Measurements from ENCODE around the gene ZBTB16. TPM values are rescaled to one million over a fixed set of nuclear protein-coding genes. Genes with fewer than 3 reads are reported as not detected.

The ZBTB16 gene
- total and polyA plus RNA-seq, 2 of the 13 experiments (the other 11 are each of a cell fraction or from before 2014, with no cell fraction given): not detected

DNA sequence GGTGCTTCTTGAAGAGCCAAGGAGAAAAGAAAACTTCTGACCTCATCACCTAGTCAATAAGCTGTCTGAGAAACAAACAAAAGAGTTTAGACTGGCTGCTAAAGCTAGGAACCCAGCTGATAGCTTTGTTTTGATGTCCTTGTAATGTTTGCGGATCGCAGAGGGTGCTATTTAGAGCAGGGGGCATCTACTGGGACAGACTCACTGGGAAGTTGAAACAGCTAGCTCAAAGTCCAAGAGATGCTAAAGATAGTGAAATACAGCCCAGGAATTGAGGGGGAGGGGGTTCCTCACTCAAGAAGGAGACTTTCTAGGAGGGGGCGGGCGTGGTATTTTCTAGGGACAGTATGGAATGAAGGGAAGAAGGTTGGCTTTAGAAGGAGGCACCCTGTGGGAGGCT lies 18.9 kb downstream of the ZBTB16 start (continued):
- TF ChIP-seq, protein P1, sequence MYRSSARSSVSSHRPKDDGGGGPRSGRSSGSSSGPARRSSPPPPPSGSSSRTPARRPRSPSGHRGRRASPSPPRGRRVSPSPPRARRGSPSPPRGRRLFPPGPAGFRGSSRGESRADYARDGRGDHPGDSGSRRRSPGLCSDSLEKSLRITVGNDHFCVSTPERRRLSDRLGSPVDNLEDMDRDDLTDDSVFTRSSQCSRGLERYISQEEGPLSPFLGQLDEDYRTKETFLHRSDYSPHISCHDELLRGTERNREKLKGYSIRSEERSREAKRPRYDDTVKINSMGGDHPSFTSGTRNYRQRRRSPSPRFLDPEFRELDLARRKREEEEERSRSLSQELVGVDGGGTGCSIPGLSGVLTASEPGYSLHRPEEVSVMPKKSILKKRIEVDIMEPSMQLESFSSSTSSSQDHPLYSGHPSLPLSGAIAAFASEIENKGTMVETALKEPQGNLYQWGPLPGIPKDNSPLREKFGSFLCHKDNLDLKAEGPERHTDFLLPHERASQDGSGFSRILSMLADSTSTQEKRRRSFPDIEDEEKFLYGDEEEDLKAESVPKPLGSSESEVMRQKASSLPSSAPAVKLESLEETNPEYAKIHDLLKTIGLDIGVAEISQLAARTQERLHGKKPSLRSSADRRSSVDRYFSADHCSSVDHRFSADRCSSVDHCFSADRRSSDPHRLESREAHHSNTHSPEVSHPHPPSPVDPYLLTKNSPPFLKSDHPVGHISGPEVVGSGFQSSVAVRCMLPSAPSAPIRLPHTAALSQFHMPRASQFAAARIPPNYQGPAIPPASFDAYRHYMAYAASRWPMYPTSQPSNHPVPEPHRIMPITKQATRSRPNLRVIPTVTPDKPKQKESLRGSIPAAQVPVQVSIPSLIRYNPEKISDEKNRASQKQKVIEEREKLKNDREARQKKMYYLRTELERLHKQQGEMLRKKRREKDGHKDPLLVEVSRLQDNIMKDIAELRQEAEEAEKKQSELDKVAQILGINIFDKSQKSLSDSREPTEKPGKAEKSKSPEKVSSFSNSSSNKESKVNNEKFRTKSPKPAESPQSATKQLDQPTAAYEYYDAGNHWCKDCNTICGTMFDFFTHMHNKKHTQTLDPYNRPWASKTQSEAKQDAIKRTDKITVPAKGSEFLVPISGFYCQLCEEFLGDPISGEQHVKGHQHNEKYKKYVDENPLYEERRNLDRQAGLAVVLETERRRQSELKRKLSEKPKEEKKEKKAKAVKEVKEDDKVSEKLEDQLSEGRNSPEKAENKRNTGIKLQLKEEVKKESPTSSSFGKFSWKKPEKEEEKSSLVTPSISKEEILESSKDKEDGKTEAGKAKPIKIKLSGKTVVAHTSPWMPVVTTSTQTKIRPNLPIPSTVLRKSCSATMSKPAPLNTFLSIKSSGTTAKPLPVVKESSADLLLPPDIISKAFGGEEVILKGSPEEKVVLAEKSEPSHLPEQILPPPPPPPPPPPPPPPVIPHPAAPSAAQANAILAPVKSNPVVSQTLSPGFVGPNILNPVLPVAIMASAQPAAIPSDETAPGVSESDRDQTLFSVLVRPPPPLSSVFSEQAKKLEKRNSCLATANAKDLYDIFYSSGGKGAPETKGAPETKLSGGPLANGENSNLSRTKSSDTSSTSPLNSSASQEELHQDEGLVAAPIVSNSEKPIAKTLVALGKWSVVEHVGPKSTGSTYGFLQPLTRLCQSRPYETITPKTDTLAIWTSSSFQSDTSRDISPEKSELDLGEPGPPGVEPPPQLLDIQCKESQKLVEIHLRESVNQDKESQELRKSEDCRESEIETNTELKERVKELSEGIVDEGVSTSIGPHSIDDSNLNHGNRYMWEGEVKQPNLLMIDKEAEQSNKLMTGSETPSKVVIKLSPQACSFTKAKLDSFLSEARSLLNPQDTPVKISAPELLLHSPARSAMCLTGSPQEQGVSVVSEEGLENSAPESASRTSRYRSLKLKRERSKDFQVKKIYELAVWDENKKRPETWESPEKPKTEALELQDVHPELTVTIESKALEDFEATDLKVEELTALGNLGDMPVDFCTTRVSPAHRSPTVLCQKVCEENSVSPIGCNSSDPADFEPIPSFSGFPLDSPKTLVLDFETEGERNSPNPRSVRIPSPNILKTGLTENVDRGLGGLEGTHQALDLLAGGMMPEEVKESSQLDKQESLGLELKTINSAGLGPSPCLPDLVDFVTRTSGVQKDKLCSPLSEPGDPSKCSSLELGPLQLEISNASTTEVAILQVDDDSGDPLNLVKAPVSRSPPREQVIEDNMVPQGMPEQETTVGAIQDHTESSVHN (CRISPR knock-in tag; IDR thresholded peaks at IDR 0.05): no peak
- TF ChIP-seq MXI1 (IDR thresholded peaks at IDR 0.05; ENCODE audit: borderline replicate concordance, low read depth, low read length) (no peak), SAFB2 (CRISPR knock-in tag; IDR thresholded peaks at IDR 0.05; ENCODE audit: borderline replicate concordance, low read depth) (no peak), MTF2 (CRISPR knock-in tag; IDR thresholded peaks at IDR 0.05; ENCODE audit: borderline replicate concordance) (no peak), TCF7 (IDR thresholded peaks at IDR 0.05; ENCODE audit: low read depth) (peak; percentile 53; the same call in 1 of the 2 replicates), ELF4 (CRISPR knock-in tag; IDR thresholded peaks at IDR 0.05; ENCODE audit: borderline replicate concordance) (no peak), FOXK1 (CRISPR knock-in tag; IDR thresholded peaks at IDR 0.05; ENCODE audit: borderline replicate concordance, low read depth) (peak; percentile 52; the same call in 1 of the 2 replicates), XRCC5 (optimal IDR thresholded peaks at IDR 0.05; ENCODE audit: low read length) (peak; percentile 20), HNF4A (CRISPR knock-in tag; IDR thresholded peaks at IDR 0.05) (peak; percentile 84), SRSF1 (optimal IDR thresholded peaks at IDR 0.05; ENCODE audit: low read depth, low read length) (no peak), NR2F2 (IDR thresholded peaks at IDR 0.05; ENCODE audit: borderline replicate concordance, low read depth) (peak; percentile 38; the same call in 1 of the 2 replicates), GMEB2 (CRISPR knock-in tag; IDR thresholded peaks at IDR 0.05; ENCODE audit: low read depth) (no peak), ZNF530 (CRISPR knock-in tag; IDR thresholded peaks at IDR 0.05; ENCODE audit: low read depth) (no peak), HDAC6 (IDR thresholded peaks at IDR 0.05; ENCODE audit: low read depth, low read length) (no peak), HMG20A (CRISPR knock-in tag; IDR thresholded peaks at IDR 0.05; ENCODE audit: borderline replicate concordance) (peak; percentile 46; the same call in 1 of the 2 replicates), FOXJ3 (CRISPR knock-in tag; IDR thresholded peaks at IDR 0.05; ENCODE audit: borderline replicate concordance) (peak; percentile 44; the same call in 1 of the 2 replicates), NPAS2 (CRISPR knock-in tag; IDR thresholded peaks at IDR 0.05; ENCODE audit: borderline replicate concordance) (no peak)
- TF ChIP-seq, protein P2, sequence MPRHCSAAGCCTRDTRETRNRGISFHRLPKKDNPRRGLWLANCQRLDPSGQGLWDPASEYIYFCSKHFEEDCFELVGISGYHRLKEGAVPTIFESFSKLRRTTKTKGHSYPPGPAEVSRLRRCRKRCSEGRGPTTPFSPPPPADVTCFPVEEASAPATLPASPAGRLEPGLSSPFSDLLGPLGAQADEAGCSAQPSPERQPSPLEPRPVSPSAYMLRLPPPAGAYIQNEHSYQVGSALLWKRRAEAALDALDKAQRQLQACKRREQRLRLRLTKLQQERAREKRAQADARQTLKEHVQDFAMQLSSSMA (CRISPR knock-in tag; IDR thresholded peaks at IDR 0.05): no peak

Measured in HepG2 (cell line).